Activated effector memory CD4-positive, alpha-beta T cell treated with Interleukin-2 at 50 U/mL for 16 hours (primary cell): ENCODE results near the gene PRKAR1B.

Experiments used
- DNase-seq: peaks from one replicate; pipeline ENCODE4 v3.0.0-alpha.2; 2020

The PRKAR1B gene

DNA sequence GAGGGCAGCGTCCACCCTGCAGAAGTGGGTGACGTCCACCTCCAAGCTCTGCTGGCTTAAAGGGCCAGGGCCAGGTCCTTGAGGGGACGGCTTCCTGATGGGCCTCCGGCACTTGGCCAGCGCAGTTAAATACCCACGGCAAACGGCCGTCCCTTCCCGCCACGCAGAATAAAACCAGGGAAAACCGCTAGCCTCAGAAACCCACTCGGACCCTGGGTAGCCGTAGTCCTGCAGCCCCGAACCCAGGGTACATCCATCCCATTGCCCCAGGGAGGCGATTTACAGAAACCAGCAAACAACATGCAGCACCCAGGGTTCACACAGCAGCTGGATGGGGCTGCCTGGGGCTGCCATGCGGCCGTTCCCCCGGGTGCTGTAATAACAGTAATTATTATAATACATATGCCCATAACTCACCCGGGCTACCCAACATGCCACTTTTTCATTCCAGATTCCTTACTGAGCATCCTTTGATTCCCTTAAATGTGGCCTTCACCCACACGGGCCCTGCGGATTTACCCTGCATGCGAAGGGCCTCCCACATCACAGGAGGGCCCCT lies 126.0 kb downstream of the PRKAR1B start:
- no peak for DNase-seq

GRCh38 chr7:600149-601035 lies 126.7 kb downstream of the PRKAR1B start:
- DNase-seq = no peak

DNA sequence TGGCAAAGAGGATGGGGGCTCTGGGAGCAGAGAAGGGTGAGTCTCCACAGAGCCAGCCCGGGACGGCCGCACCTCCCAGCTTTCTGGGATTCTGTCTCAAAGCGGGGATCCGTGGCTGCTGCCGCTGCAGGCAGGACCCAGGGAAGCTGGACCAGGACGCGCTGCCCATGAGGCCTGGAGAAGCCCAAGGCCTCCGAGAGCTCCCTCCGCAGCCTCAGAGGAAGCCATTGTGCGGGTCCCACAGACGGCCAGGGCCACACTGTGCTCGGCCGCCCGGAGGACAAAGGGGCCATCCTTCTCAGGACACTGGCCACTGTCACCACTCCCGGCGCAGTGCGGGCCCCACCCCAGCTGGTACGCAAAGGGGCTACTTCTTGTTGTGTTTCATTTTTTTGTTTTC lies 128.2 kb downstream of the PRKAR1B start:
- no peak for DNase-seq

GRCh38 chr7:597348-598178 lies 129.5 kb downstream of the PRKAR1B start:
- DNase-seq = no peak

GRCh38 chr7:596819-597182 lies 130.3 kb downstream of the PRKAR1B start:
- DNase-seq = no peak

DNA sequence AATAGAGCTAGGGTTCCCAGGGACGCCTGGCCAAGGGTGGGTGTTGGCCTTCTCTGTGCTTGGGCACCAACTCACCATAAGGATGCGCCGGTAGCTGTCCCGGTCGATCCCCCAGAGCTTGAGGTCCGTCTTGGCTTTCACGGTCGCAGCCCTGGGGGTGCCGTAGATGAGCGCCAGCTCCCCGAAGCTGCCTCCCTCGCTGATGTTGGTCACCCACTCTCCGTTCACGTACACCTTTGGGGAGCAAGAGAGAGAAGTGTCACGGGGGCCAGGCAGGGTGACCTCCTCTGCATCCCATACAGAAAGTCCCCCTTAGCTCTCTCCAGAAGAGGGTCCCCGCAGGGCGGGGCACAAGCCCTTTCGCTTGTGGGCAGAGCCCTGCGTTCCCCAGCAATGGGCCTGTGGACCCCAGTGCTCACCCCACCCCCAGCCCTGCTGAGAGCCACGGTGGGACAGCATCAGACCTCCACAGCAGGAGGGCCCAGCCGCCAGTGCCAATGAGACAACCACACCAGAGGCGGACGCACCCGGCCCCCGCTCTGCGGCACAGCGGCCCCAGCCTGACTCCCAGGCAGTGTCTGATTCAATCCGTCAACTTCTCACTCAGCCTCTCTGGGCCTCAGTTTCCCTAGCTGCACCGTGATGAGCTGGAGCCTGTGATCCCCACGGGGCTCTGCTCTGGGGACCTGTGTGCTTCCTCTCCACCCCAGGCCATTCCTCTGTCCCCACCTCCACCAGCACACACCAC lies 130.8 kb downstream of the PRKAR1B start:
- DNase-seq = no peak

DNA sequence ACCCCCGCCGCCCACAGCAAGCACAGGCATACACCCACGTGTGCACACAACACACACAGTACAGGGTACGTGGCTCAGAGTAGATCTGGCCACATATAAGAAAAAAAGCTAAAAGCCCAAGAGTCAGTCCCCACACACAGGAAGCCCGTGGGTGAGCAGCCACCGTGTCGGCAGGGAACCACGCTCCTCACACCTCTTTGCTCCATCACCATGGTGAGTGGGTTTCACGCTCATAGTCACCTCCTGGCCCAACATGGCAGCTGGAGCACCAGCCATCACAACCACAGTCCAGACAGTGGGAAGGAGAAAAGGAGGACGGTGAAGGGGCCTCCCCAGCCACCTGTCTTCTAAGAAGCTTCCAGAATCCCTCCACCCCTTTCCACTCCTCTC lies 131.5 kb downstream of the PRKAR1B start:
- no peak for DNase-seq

GRCh38 chr7:594920-595620 lies 132.0 kb downstream of the PRKAR1B start:
- no peak for DNase-seq

DNA sequence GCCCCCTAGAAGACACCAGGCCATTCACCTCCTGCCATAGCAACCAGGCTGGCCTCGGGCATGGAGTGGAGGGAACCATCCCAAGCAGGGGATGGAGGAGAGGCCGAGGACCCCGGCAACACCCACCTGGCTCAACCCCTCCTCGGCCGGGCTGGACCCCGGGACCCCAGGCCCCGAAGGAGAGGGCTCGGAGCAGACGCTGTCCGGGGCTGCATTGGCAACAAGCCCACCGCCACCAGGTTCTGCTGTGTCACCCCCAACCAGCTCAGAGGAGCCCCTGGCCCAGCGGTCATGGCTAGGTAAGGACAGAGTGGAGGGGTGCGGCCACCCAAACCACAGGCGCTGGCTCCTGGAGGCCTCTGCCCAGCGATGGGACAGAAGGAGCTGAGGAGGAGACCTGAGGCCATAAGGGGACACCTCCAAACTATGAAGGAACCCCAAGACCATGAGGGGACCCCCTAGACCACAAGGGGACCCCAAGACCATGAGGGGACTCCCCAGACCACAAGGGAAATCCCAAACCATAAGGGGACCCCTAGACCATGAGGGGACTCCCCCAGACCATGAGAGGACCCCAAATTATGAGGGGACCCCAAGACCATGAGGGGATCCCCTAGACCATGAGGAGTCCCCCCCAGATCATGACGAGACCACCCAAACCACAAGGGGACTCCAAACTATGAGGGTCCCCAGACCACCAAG lies 132.7 kb downstream of the PRKAR1B start:
- DNase-seq = no peak

DNA sequence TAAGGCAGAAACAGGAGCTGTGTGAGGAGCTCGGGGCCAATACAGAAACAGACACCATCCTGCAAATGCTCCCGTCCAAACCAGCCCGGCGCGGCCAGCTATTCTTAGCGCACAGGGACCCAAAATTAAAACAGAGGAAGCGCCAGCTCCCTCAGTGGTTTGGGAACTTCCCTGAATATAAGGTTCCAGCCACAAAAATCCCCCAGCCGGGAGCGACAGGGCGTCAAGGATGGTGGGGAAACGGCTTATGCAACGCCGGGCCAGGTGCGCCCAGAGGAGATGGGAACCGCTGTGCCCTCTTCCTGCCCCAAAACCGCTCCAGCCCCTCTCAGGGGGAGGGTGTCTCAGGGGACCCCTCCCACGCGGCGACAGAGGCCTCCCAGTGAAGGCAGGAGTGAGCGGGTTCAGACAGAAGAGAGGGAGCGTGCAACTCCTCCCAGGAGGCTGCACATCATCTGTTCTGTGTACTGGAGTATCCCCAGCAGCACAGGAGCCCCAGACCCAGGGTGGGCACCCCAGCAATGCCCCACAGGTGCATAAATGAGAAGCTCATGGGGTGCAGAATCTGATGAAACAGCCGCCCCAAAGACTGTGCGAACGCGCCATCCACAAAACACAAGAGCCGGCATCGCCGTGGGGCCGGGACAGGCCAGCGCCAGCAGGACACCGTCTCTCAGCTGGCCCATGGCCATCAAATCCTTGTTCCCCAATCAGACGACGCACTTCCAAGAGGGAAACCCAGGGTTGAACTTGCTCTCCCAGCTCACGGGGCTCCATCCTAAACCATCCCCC lies 133.6 kb downstream of the PRKAR1B start:
- DNase-seq = no peak

DNA sequence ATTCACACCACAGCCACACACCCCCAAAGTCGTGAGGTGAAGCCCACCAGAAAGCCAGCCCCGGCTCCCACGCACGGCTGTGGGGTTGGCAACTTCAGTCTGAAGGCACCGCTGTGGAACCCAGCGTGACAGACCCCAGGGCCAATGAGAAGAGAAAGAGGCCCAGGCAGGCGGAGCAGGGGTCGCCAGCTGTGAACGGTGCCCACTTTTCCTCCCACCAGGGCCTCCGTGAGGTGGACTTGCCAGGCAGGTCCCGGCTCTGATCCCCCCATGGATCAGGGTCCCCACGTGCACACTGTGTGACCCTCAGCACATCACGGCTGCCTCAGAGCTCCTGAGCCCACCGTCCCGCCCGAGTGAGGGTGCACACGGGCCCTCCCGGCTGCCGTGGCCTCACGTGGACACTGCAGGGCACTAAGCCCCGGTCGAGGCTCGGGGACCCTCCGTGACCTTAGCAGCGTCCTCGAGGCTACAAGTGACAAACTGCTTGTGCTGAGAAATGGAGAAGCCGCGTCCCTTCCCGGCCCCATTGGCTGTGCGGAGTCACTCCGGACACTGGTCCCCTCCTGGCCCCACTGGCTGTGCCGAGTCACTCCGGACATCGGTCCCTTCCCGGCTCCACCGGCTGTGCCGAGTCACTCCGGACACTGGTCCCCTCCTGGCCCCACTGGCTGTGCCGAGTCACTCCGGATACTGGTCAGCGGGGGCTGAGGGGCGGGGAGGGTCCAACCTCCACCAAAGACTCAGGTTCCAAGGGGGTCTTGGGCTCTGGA lies 135.0 kb downstream of the PRKAR1B start:
- no peak for DNase-seq

DNA sequence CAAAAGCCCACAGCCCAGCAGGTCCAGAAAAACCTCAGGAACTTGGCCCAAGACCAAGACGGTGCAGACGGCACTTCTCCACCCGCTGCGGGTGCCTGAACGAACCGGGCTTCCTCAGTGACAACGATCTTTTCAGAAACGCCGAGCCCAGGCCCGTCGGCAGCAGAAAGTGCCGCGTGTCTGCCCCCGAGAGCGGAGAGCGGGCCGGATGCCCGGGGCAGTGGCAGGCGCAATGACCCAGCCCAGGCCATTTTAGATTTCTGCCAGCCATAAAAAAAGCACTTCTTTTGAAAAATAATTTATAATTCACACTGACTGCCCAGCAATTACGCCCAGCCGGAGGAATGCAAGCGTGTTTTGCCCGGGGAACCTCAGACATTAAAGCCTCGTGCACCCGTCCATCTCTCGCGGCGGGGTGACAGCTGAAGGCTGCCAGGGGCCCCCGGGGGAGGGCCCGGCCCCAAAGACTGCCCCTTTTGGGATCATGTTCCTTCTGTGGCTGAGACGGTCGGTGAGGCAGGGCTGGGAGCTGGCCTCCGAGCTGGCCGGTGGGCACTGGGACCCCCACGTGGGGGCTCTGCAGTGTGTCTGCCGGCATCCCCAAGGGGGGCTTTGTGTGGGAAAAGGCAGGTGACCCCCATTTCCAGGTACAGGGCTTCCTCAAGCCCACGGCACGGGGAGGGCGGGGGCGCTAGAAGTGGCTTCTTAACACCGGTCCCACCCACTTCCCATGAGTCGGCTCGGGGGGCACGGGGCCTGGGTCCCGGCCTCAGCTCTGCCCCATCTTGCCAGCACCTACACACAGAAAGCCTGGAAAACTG lies 136.1 kb downstream of the PRKAR1B start:
- DNase-seq = no peak

DNA sequence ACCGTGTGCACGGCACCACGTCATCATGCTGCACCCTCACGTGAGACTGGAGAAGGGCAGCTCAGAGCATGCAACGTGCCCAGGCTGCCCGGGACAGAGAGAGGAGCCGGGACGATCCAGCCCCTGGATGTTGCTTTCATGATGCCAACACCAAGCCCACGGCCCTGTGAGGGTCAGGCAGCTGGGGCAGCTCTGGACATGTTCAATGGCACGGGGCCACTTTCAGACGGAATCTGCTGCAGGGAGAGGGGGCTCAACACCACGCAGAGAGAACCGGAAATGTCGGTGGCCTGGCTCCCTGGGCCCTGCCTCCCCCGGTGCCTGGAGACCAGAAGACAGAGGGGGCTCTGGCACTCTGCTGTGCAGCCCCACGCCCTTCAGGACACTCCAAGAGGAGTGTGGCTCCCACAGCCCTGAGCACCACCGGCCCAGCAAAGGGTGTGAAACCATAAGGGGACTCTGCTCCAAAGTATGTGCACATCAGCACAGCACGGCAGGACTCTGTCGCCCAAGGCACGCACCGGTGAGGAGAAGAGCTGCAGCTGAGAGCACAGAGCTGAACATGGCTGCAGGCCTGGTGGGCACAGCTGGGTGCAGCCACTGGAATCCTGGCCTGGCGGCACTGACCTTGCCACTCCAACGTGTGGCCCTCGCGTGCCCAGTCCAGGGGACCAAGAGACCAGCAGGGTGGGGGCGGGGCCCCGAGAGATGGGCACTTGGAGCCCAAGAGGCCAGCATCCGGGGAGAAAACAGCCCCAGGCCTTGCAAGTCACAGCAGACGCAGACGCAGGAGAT lies 137.1 kb downstream of the PRKAR1B start:
- no peak for DNase-seq

DNA sequence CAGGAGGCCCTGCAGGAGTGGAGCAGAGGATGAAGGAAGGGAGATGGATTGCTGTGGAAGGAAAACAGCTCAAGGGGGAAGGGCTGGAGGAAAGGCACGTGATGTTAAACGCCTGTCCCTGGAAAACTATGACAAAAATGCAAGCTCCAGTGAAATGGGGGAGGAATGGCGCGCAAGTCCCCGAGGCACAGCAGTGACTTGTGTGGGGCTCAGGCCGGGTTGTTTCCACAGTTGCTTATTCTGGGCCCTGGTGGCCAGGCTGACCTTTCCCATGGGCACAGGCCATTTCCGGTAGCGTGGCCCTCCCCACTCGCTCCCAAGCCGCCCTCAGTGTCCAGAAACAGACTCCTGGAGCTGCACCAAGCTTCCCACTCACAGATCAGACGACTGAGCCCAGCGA lies 139.3 kb downstream of the PRKAR1B start:
- DNase-seq = no peak

DNA sequence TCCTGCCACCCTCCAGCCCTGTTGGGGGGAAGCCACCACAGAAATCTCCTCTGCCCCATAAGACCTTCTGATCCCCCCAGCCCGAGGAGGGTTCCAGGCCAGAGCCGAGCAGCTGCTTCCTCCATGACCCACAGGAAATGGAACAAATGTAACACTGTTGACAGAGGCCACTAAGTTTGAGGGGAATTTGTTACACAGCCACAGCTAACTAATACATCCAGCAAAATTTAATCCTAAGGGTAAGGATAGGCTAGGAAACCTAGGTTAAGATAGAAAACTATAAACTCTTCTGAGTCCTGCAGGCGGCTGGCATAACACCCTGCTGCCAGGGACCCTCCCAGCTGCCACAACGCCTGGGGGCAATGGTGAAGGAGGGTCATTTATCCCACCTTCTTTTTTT lies 140.6 kb downstream of the PRKAR1B start:
- DNase-seq = no peak

- no peak for DNase-seq
Measured at GRCh38 chr7:585873-586272, 141.2 kb downstream of the PRKAR1B start.

DNA sequence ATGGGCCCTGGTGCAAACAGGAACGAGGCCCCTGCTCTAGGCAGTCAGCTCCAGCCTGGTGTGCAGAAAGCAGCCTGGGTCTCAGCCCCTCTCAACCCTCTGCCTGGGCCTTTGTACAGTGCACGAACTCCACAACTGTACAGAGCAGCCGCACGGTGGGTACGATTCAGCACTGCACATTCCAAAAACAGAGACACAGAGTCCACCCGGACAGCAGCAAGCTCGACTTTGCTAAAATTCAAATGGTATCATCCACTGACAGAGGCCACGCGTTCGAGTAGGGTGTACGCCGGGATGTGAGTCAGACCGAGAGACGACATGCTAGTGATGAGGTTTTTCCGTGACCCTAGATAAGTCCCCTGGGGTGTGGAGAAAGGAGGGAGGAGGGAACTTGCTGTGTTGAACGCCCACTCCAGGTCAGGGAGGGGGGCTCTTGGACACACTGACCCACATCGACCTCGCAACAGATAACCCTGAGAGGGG lies 141.8 kb downstream of the PRKAR1B start:
- peak; percentile 28 for DNase-seq

DNA sequence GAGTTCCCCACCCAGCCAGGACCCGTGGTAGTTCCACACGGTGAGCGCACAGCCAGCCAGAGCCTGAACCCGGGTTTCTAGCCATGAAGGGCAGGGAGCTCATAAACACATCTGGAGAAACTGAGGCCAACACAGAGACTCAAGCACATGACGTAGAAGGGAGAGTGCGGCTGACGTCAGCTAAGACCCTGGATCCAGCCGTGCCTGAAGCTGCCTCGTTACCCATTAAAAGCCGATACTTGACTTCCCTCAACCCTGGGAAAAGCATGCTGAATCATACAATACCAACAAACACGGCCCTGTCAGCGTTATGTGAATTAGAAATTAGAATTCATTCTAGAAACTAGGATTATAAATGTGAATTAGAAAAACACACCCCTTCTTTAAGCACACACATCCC lies 142.3 kb downstream of the PRKAR1B start:
- DNase-seq = no peak
